Neural progenitor cell (in vitro differentiated cells): ENCODE data around the gene ITSN1. TPM values are rescaled to one million over a fixed set of nuclear protein-coding genes. Genes with fewer than 3 reads are reported as not detected.

Experiments
- DNase-seq: peaks from one replicate; pipeline ENCODE4 v3.0.0-alpha.2; 2016; ENCODE audit warnings: low spot score
- H2AFZ ChIP-seq: fragments of 200-600 bp; sonication (generic); replicated peaks from 2 replicates; pipeline ENCODE4 v1.6.1; 2016; ENCODE audit warnings: antibody characterized with exemption
- H3F3A ChIP-seq: fragments of 200-600 bp; sonication (generic); 2 replicates; pipeline ENCODE4 v1.6.1; 2016; ENCODE audit warnings: antibody characterized with exemption, low read depth
- H3K27ac ChIP-seq: fragments of 200-600 bp; sonication (generic); 2 replicates; pipeline ENCODE4 v1.5.1; 2016; ENCODE audit warnings: mild to moderate bottlenecking
- H3K27me3 ChIP-seq: fragments of 200-600 bp; sonication (generic); 2 replicates; pipeline ENCODE4 v1.6.1; 2016; ENCODE audit warnings: mild to moderate bottlenecking, moderate library complexity
- H3K36me3 ChIP-seq: fragments of 200-600 bp; sonication (generic); 2 replicates; pipeline ENCODE4 v1.5.1; 2016
- H3K4me1 ChIP-seq: fragments of 200-600 bp; sonication (generic); 2 replicates; pipeline ENCODE4 v1.6.1; 2016; ENCODE audit warnings: mixed run types
- H3K4me2 ChIP-seq: fragments of 200-600 bp; sonication (generic); 2 replicates; pipeline ENCODE4 v1.6.1; 2016
- H3K4me3 ChIP-seq: fragments of 200-600 bp; sonication (generic); 2 replicates; pipeline ENCODE4 v1.5.1; 2016
- H3K79me2 ChIP-seq: fragments of 200-600 bp; sonication (generic); 2 replicates; pipeline ENCODE4 v1.6.1; 2016; ENCODE audit warnings: low read depth
- H3K9ac ChIP-seq: fragments of 200-600 bp; sonication (generic); 2 replicates; pipeline ENCODE4 v1.6.1; 2016
- H3K9me3 ChIP-seq: fragments of 200-600 bp; sonication (generic); 2 replicates; pipeline ENCODE4 v1.5.1; 2016; ENCODE audit warnings: low read depth
- H4K20me1 ChIP-seq: fragments of 200-600 bp; sonication (generic); 2 replicates; pipeline ENCODE4 v1.6.1; 2016; ENCODE audit warnings: low read depth
- H3K27ac Mint-ChIP-seq: 3 replicates; pipeline ENCODE4 v1.8.0; 2021; ENCODE audit warnings: mixed read lengths
- H3K27me3 Mint-ChIP-seq: 2 replicates; pipeline ENCODE4 v1.8.0; 2022; ENCODE audit warnings: low read depth, mild to moderate bottlenecking, inconsistent platforms, moderate library complexity, mixed read lengths; ENCODE audit not compliant: insufficient read depth
- H3K36me3 Mint-ChIP-seq: 3 replicates; pipeline ENCODE4 v1.8.0; 2021; ENCODE audit warnings: mixed read lengths
- H3K4me1 Mint-ChIP-seq: 3 replicates; pipeline ENCODE4 v1.8.0; 2021; ENCODE audit warnings: mixed read lengths
- H3K4me3 Mint-ChIP-seq: 3 replicates; pipeline ENCODE4 v1.8.0; 2021; ENCODE audit warnings: mild to moderate bottlenecking, moderate library complexity, mixed read lengths
- H3K9me3 Mint-ChIP-seq: 3 replicates; pipeline ENCODE4 v1.8.0; 2020; ENCODE audit warnings: mixed read lengths
- CTCF ChIP-seq: fragments of 200-600 bp; sonication (generic); IDR thresholded peaks from 2 replicates; pipeline ENCODE4 v1.5.1; 2017; ENCODE audit warnings: antibody characterized with exemption, mild to moderate bottlenecking
- EZH2 ChIP-seq: fragments of 200-600 bp; sonication (generic); IDR thresholded peaks from 2 replicates; pipeline ENCODE4 v1.6.1; 2017; ENCODE audit warnings: antibody characterized with exemption, mild to moderate bottlenecking, moderate library complexity
- EZH2phosphoT487 ChIP-seq: fragments of 200-600 bp; sonication (generic); IDR thresholded peaks from 2 replicates; pipeline ENCODE4 v1.6.1; 2017; ENCODE audit warnings: antibody characterized with exemption
- total RNA-seq: library from RNA; depleted of rRNA; stranded (reverse); fragments of >200 nt; gene quantifications from 2 replicates; pipeline ENCODE4 v1.2.3, GENCODE V29; 2015; ENCODE audit warnings: low replicate concordance

ITSN1 gene
- total RNA-seq, 1 donor from 2014 or later: 136 TPM

DNA sequence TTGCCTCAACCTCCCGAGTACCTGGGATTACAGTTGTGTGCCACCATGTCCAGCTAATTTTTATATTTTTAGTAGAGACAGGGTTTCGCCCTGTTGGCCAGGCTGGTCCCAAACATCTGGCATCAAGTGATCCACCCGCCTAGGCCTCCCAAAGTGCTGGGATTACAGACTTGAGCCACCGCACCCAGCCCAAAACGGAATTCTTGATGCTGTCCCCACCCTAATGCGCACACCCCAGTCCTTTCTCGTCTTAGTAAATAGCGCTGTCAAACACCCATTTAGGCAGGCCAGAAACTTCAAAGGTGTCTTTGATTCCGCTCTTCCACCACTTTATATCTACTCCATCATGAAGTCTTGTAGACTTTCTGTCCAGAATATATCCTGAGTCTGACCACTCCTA is 35.1 kb downstream of the ITSN1 start:
- Histone ChIP-seq H3K79me2 (peaks cover 100% of the 10 kb centered on the region), H3K9ac (no peak overlapping the region), H3K4me2 (no peak overlapping the region), H3K36me3 (no peaks in the 10 kb centered on the region), H3F3A (peaks cover 3% of the 10 kb centered on the region), H3K4me1 (peaks cover 10% of the 10 kb centered on the region), H3K4me3 (no peak overlapping the region), H3K27ac (no peak overlapping the region), H2AFZ (no peak overlapping the region), H4K20me1 (peaks cover 52% of the 10 kb centered on the region), H3K9me3 (no peaks in the 10 kb centered on the region), H3K27me3 (no peaks in the 10 kb centered on the region)
- no peak for DNase-seq
- Mint-ChIP-seq H3K36me3 (peaks cover 38% of the 10 kb centered on the region), H3K9me3 (peaks cover 17% of the 10 kb centered on the region), H3K4me1 (peaks cover 13% of the 10 kb centered on the region), H3K27me3 (peaks cover 2% of the 10 kb centered on the region), H3K27ac (no peak overlapping the region), H3K4me3 (no peak overlapping the region)
- TF ChIP-seq CTCF (no peak), EZH2phosphoT487 (no peak), EZH2 (no peak)

- Histone ChIP-seq H2AFZ (no peak overlapping the region), H3K27ac (no peak overlapping the region), H3K79me2 (peaks cover 100% of the 10 kb centered on the region), H3K9ac (no peak overlapping the region), H3F3A (peaks cover 18% of the 10 kb centered on the region), H3K4me1 (peaks cover 23% of the 10 kb centered on the region), H3K36me3 (no peaks in the 10 kb centered on the region), H3K9me3 (no peaks in the 10 kb centered on the region), H3K4me3 (no peak overlapping the region), H3K27me3 (no peaks in the 10 kb centered on the region), H4K20me1 (peaks cover 52% of the 10 kb centered on the region), H3K4me2 (no peak overlapping the region)
- Mint-ChIP-seq H3K9me3 (peaks cover 16% of the 10 kb centered on the region), H3K4me3 (no peak overlapping the region), H3K27ac (peak overlapping the region; percentile 29), H3K36me3 (peaks cover 33% of the 10 kb centered on the region), H3K4me1 (peaks cover 34% of the 10 kb centered on the region), H3K27me3 (peaks cover 2% of the 10 kb centered on the region)
- no peak for DNase-seq
- no peak for TF ChIP-seq CTCF
- no peak for TF ChIP-seq EZH2
- TF ChIP-seq EZH2phosphoT487: no peak
Measured at GRCh38 chr21:33680870-33681269, 38.6 kb downstream of the ITSN1 start.

DNA sequence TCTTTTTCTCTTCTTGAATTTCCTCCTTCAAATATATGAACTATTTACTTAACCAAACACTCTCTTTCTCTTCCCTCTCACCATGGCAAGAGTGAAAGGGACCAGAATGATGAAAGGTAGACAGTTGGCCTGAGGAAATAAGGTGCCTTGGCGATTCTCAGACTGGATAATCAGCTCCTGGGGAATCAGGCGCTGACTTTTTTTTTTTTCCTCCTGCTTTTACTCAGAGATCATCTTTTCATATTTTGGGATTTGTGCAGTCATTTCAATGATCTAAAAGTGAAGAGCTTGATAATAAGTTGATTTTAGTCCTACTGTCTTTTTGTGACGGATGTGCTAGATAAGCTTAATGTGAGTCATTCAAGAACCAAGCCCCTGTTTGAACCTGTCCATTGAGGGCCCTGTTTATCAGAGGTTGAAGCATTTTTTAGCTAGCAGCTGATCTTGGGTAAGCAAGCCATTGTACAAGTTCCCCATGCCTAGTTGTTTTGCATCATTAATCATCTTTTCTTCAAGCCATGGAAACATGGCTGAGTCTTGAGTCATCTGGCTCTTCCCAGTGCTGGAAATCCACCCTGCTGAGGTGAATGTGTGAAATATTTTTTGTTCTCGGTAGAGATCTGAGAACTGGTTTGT is 40.8 kb downstream of the ITSN1 start:
- DNase-seq: no peak
- Mint-ChIP-seq H3K4me3 (peak overlapping the region; percentile 14), H3K27me3 (peaks cover 2% of the 10 kb centered on the region), H3K36me3 (peaks cover 22% of the 10 kb centered on the region), H3K27ac (peak overlapping the region; percentile 80), H3K9me3 (peaks cover 14% of the 10 kb centered on the region), H3K4me1 (peaks cover 47% of the 10 kb centered on the region)
- no peak overlapping the region for H3K27ac ChIP-seq
- H3K4me1 ChIP-seq: peaks cover 23% of the 10 kb centered on the region
- peaks cover 58% of the 10 kb centered on the region for H4K20me1 ChIP-seq
- no peak overlapping the region for H3K4me2 ChIP-seq
- no peaks in the 10 kb centered on the region for H3K9me3 ChIP-seq
- H3K79me2 ChIP-seq: peaks cover 100% of the 10 kb centered on the region
- no peak overlapping the region for H2AFZ ChIP-seq
- TF ChIP-seq CTCF (no peak), EZH2 (no peak), EZH2phosphoT487 (no peak)
- H3K27me3 ChIP-seq: no peaks in the 10 kb centered on the region
- peaks cover 18% of the 10 kb centered on the region for H3F3A ChIP-seq
- no peaks in the 10 kb centered on the region for H3K36me3 ChIP-seq
- no peak overlapping the region for H3K4me3 ChIP-seq
- H3K9ac ChIP-seq: no peak overlapping the region
